ENCODE measurements around the gene B2M. TPM values are rescaled to one million over a fixed set of nuclear protein-coding genes. Genes with fewer than 3 reads are reported as not detected.

B2M gene
- total and polyA plus RNA-seq, 10 of the 15 experiments (the other 5 are each of a cell fraction or from before 2014, with no cell fraction given) = 2,901 to 22,794 (median 8,374) TPM

DNA sequence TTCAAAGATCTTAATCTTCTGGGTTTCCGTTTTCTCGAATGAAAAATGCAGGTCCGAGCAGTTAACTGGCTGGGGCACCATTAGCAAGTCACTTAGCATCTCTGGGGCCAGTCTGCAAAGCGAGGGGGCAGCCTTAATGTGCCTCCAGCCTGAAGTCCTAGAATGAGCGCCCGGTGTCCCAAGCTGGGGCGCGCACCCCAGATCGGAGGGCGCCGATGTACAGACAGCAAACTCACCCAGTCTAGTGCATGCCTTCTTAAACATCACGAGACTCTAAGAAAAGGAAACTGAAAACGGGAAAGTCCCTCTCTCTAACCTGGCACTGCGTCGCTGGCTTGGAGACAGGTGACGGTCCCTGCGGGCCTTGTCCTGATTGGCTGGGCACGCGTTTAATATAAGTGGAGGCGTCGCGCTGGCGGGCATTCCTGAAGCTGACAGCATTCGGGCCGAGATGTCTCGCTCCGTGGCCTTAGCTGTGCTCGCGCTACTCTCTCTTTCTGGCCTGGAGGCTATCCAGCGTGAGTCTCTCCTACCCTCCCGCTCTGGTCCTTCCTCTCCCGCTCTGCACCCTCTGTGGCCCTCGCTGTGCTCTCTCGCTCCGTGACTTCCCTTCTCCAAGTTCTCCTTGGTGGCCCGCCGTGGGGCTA lies at the start of gene B2M, which contains the start of gene PATL2 (continued):
- no peak for TF ChIP-seq NFXL1 (IDR thresholded peaks at IDR 0.05; ENCODE audit: borderline replicate concordance)
- peak; percentile 85; the same call in 1 of the 2 replicates for TF ChIP-seq WRNIP1 (IDR thresholded peaks at IDR 0.05; ENCODE audit: borderline replicate concordance, low read depth, low read length)
- peak; percentile 62 for TF ChIP-seq BCL3 (IDR thresholded peaks at IDR 0.05; ENCODE audit: borderline replicate concordance, insufficient read depth, low read depth, low read length, poor library complexity, severe bottlenecking)
- TF ChIP-seq TCF12 (IDR thresholded peaks at IDR 0.05; ENCODE audit: low read depth, low read length) = peak; percentile 89; the same call in 1 of the 2 replicates
- no peak; the same call in none of the 2 replicates for TF ChIP-seq ZNF207 (IDR thresholded peaks at IDR 0.05; ENCODE audit: borderline replicate concordance)
- peak; percentile 99 for TF ChIP-seq PML (IDR thresholded peaks at IDR 0.05; ENCODE audit: low read length)
- no peak for TF ChIP-seq STAT3 (IDR thresholded peaks at IDR 0.05; ENCODE audit: low read depth, low read length)
- TF ChIP-seq RUNX3 (IDR thresholded peaks at IDR 0.05; ENCODE audit: low read length) = 0 out of 2 replicates have a peak, but pooled peaks have one; percentile 7
- no peak for TF ChIP-seq MYB (IDR thresholded peaks at IDR 0.05; ENCODE audit: borderline replicate concordance, low read depth, low read length)
- TF ChIP-seq SMAD5 (IDR thresholded peaks at IDR 0.05; ENCODE audit: low read depth) = peak; percentile 100
- TF ChIP-seq ZNF217 (IDR thresholded peaks at IDR 0.05) = no peak
- 0 out of 2 replicates have a peak, but pooled peaks have one; percentile 48 for TF ChIP-seq FOXM1 (IDR thresholded peaks at IDR 0.05; ENCODE audit: low read depth, low read length)
- TF ChIP-seq RAD21 (IDR thresholded peaks at IDR 0.05; ENCODE audit: insufficient read depth, low read depth, low read length) = no peak
- TF ChIP-seq HDAC6 (IDR thresholded peaks at IDR 0.05; ENCODE audit: unreplicated experiment) = peak; percentile 97
- no peak for TF ChIP-seq ZSCAN29 (IDR thresholded peaks at IDR 0.05)
- TF ChIP-seq NBN (IDR thresholded peaks at IDR 0.05) = peak; percentile 95
- TF ChIP-seq CHD4 (IDR thresholded peaks at IDR 0.05) = no peak
- no peak; a peak in 1 of 4 replicates for TF ChIP-seq EP300 (IDR thresholded peaks at IDR 0.05; ENCODE audit: borderline replicate concordance in 1 of 2, control insufficient read depth in 1 of 2, low read depth in 2 of 2, low read length in 2 of 2)
- no peak for TF ChIP-seq CUX1 (IDR thresholded peaks at IDR 0.05; ENCODE audit: insufficient replicate concordance, low read depth, low read length)
- TF ChIP-seq MEF2A (IDR thresholded peaks at IDR 0.05; ENCODE audit: insufficient read depth, low read depth, low read length) = no peak
- peak; percentile 18 for TF ChIP-seq SIX5 (IDR thresholded peaks at IDR 0.05; ENCODE audit: low read depth, low read length, severe bottlenecking)
- no peak; the same call in 1 of the 2 replicates for TF ChIP-seq SREBF2 (IDR thresholded peaks at IDR 0.05; ENCODE audit: low read length)
- TF ChIP-seq JUNB (IDR thresholded peaks at IDR 0.05) = no peak
- no peak for TF ChIP-seq TARDBP (IDR thresholded peaks at IDR 0.05; ENCODE audit: borderline replicate concordance)
- TF ChIP-seq IKZF1 (conservative IDR thresholded peaks at IDR 0.05) = peak; percentile 47
- TF ChIP-seq MEF2B (IDR thresholded peaks at IDR 0.05; ENCODE audit: partially characterized antibody, poor library complexity, severe bottlenecking) = no peak
- 0 out of 2 replicates have a peak, but pooled peaks have one; percentile 22 for TF ChIP-seq SMC3 (IDR thresholded peaks at IDR 0.05; ENCODE audit: borderline replicate concordance, low read length)
